HFF-Myc (cell line): ENCODE data around the gene GAREM1.
A peak's percentile ranks its signal among the peaks of the same experiment; 100 is the strongest.

Experiments used
- DNase-seq: peaks from one replicate; pipeline ENCODE4 v3.0.0-alpha.2; 2011; ENCODE audit warnings: low read depth; ENCODE audit errors: extremely low read depth
- H3K4me3 ChIP-seq: replicated peaks from 2 replicates; pipeline ENCODE4 v1.5.1; 2011; ENCODE audit warnings: low read depth, mild to moderate bottlenecking, control low read depth, low read length
- TF ChIP-seq, protein P1 (sequence below): IDR thresholded peaks from 2 replicates; pipeline ENCODE4 v1.5.1; 2012; ENCODE audit warnings: mild to moderate bottlenecking, low read depth, low read length, control low read depth; ENCODE audit errors: missing control alignments

Gene GAREM1

DNA sequence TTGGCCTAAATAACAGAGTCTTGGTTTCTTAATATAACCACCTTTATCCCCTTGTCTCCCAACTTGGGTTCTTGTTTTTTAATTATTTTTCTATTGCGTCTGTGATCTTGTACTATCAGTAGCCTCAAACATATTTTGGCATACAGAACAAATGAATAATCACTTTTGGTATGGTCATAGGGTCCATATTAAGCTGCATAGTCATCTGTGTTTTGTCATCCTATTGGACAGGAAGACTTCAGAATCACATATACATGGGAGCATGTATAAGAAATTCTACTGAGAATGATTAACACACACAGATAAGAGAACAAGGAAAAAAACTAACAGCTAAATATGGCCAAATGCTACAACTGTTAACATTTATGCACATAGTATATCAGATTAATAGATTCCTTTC lies 154.8 kb downstream of the GAREM1 start:
- TF ChIP-seq, protein P1, sequence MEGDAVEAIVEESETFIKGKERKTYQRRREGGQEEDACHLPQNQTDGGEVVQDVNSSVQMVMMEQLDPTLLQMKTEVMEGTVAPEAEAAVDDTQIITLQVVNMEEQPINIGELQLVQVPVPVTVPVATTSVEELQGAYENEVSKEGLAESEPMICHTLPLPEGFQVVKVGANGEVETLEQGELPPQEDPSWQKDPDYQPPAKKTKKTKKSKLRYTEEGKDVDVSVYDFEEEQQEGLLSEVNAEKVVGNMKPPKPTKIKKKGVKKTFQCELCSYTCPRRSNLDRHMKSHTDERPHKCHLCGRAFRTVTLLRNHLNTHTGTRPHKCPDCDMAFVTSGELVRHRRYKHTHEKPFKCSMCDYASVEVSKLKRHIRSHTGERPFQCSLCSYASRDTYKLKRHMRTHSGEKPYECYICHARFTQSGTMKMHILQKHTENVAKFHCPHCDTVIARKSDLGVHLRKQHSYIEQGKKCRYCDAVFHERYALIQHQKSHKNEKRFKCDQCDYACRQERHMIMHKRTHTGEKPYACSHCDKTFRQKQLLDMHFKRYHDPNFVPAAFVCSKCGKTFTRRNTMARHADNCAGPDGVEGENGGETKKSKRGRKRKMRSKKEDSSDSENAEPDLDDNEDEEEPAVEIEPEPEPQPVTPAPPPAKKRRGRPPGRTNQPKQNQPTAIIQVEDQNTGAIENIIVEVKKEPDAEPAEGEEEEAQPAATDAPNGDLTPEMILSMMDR, result no peak
- no peak for DNase-seq
- no peak overlapping the region for H3K4me3 ChIP-seq

DNA sequence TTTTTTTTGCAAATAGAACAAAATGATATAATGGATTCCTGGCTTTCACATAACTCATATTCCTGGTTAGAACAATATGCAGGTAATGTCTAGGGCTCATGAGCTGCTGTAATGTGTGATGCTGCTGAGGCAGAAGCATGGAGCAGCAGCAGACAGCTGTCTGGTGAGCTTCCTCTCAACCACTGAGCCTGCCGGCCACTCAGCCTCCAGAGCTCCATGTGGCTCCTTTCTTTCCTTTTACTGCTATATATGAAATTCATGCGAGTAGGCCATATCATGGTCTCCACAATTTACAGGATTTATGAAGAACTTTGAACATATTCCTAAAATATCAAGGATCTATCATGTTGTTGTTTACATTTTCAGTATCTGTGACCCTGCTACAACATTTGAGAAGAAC lies 159.9 kb downstream of the GAREM1 start:
- no peak for DNase-seq
- H3K4me3 ChIP-seq, result no peak overlapping the region
- TF ChIP-seq, protein P1, result no peak

DNA sequence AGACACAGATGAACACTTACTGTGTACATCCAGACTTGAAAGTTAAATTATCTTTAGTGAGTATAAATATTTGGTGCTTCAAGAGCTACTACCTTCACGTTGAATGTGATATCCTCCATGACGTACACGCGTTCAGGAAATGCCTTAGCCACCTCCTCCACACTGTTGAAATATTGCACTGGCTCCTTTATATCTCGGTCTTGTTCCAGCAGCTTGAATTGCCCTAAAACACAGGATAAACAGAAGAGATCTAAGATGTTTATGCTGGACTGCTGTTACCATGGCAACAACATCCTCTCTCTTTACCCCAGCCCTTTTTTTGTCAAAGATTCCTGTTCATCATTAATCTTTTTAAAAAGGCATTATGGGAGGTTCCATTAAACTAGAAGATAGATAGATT lies 160.6 kb downstream of the GAREM1 start:
- H3K4me3 ChIP-seq, result no peak overlapping the region
- no peak for DNase-seq
- TF ChIP-seq, protein P1, result no peak

DNA sequence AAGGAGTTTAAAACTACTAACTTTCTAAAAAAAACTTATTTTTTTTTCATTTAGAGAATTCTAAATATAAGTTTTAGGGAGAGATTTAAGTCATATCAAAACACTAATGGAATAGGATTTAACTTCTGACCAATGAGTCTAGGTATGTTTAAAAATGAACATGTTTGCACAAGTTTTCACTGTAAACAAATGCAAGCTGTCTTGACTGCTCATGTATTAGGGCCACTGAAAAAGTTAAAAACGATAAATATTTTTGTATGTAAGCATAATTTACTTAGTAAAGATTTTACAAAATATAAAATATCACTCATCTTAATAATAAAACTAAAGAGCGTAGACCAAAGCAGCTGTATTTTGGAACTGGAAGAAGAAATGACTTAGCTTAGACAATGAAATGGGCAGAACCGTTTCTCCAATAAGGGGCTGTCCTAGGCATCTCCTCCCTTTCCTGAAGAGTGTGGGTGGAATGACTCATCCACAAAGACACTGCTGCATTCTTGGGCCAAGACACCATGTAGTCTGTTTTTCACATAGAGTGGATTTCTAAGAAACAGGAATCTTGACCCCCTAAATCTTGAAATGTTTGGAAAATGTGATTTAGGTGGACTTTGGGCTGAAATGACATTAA lies 162.1 kb downstream of the GAREM1 start:
- H3K4me3 ChIP-seq, result no peak overlapping the region
- peak; percentile 83 for DNase-seq
- TF ChIP-seq, protein P1, result no peak

DNA sequence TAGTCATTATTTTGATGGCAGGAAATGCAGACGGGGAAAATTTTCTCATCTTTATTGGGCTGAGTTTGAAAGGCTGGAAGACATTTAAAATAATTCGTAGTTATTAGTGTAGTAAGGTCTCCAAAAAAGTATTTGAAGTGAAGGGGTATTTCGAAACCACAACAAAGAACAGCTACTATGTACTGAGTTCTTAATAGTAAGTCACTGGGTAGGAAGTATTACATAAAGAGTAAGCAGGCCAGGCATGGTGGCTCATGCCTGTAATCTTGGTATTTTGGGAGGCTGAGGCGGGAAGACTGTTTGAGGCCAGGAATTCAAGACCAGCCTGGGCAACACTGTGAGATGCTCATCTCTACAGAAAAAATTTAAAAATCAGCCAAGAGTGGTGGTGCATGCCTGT lies 167.3 kb downstream of the GAREM1 start:
- no peak for DNase-seq
- TF ChIP-seq, protein P1, result no peak
- H3K4me3 ChIP-seq, result no peak overlapping the region

DNA sequence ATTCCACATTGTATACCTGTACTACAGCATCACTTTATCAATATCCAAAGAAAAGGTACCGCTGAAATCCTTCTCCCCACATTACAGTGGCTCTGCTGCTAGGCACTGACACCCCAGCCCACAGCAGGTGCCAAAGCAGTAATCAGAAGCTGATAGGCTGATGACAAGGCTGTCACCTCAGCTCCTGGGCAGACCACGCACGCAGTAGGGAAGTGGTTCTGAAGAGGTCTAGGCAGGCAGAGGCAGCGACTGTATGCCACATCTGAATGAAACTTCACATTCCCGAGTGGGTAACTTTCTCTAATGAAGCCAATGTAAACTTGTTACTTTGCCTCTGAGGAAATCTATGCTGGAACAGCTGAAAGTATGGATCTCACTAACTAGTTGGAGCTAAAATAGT lies 167.9 kb downstream of the GAREM1 start:
- H3K4me3 ChIP-seq, result no peak overlapping the region
- DNase-seq, result no peak
- TF ChIP-seq, protein P1, result no peak
